ENCODE measurements around the gene RIT1.
A peak's percentile ranks its signal among the peaks of the same experiment; 100 is the strongest.

The RIT1 gene

DNA sequence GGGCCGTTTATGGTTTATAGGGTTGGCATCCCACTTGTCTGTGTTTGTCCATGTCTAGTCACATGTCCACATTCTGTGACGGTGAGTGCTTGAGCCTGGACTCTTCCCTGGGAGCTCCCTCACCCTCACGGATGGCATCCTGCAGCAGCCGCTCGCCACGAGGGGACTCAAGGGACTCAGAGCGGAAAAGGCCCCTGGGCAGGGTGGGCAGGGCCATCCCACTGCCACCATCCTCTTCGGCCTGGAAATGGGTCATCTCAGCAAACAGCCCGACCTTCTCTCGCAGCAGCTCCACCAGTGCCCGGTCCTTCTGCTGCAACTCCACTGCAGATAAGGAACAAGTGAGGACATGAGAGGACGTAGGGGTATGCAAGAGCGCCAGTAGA lies 41.3 kb upstream of the RIT1 start:
- Histone ChIP-seq H4K20me1 (ENCODE audit: insufficient read depth, low read length) (0 out of 2 replicates have a peak, but pooled peaks cover 4% of the 10 kb centered on the region), H3K79me2 (ENCODE audit: low read length) (peaks cover 27% of the 10 kb centered on the region), H3K36me3 (replicated peaks; ENCODE audit: low read depth, low read length) (peaks cover 72% of the 10 kb centered on the region)

DNA sequence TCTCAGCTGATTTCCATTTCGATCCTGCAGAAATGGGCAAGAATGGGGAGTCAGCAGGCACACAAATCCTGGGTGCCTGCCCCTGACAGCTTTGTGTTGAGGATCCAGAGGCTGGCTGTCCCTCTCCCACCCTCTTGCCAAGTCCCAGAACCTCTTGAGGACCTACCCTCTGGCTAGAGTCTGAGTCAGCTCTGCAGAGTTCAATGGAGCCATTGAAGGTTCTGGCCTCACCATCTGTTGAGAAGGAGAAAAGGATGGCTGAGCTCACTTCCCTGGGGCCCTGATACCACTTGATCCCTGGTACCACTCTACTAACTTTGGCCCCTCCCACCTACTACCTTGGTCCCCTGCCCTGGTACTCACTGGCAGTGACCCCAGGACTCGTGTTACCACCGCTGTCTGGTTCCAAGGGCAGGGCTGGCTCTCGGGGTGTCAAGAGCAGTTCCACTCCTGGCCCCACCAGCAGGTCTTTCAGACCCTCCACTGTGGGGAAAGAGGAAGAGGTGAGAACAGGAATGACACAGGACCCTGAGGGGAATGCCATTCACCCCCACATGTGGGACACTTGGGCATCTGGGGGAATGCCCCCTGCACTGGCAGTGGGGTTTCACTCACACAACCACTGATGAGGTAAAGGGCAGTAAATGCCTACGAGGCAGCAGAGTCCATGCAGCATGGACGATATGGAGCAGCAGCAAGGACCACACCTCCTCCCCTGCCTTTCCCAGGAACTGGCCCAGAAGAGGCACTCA lies 40.8 kb upstream of the RIT1 start:
- Histone ChIP-seq H3K27ac (ENCODE audit: low read length) (peak overlapping the region; percentile 17; the same call in 1 of the 2 replicates), H3K4me1 (ENCODE audit: low read length) (peaks cover 14% of the 10 kb centered on the region), H3K9ac (ENCODE audit: low read length) (no peak overlapping the region)

More for the DNA sequence above, 41.3 kb upstream of the RIT1 start:
- Histone ChIP-seq H3K9ac (ENCODE audit: low read length) (no peak overlapping the region), H2AFZ (ENCODE audit: low read depth, low read length) (no peak overlapping the region), H3K4me1 (ENCODE audit: low read length) (peaks cover 8% of the 10 kb centered on the region), H3K27ac (ENCODE audit: low read length) (0 out of 2 replicates have a peak overlapping the region, but pooled peaks have one; percentile 17), H3K27me3 (ENCODE audit: low read depth, low read length) (no peaks in the 10 kb centered on the region), H3K4me2 (ENCODE audit: low read length) (no peak overlapping the region), H3K4me3 (ENCODE audit: low read length) (no peak overlapping the region), H3K9me3 (ENCODE audit: insufficient read depth, low read length) (no peaks in the 10 kb centered on the region)
- no peak for TF ChIP-seq EZH2phosphoT487 (IDR thresholded peaks at IDR 0.05; ENCODE audit: low read depth)
- TF ChIP-seq, protein P1, sequence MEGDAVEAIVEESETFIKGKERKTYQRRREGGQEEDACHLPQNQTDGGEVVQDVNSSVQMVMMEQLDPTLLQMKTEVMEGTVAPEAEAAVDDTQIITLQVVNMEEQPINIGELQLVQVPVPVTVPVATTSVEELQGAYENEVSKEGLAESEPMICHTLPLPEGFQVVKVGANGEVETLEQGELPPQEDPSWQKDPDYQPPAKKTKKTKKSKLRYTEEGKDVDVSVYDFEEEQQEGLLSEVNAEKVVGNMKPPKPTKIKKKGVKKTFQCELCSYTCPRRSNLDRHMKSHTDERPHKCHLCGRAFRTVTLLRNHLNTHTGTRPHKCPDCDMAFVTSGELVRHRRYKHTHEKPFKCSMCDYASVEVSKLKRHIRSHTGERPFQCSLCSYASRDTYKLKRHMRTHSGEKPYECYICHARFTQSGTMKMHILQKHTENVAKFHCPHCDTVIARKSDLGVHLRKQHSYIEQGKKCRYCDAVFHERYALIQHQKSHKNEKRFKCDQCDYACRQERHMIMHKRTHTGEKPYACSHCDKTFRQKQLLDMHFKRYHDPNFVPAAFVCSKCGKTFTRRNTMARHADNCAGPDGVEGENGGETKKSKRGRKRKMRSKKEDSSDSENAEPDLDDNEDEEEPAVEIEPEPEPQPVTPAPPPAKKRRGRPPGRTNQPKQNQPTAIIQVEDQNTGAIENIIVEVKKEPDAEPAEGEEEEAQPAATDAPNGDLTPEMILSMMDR (IDR thresholded peaks at IDR 0.05; ENCODE audit: low read depth, low read length): no peak

DNA sequence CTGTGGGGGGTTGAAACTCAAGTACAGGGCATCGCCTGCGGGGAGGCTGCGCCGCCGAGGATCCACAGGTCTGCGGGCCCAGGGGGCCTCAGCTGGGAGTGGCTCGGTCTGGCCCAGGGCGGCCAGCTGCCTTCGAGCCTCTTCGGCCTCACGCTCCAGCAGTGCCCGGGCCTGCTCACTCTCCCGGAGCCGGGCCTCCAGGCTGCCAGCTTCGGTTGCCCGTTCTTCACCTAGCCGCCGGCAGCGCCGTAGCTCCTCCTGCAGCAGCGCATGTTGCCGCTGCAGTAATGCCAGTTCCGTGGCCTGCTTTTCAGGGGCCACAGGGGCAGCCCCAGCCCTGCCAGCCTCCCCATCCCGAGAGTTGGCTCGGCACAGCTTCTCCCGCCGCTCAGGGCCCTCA lies 39.7 kb upstream of the RIT1 start:
- no peaks in the 10 kb centered on the region for H3K9me3 ChIP-seq (ENCODE audit: insufficient read depth, low read length)
- no peak overlapping the region for H3K4me3 ChIP-seq (ENCODE audit: low read length)
- H3K27ac ChIP-seq (ENCODE audit: low read length): no peak overlapping the region
- H3K36me3 ChIP-seq (replicated peaks; ENCODE audit: low read depth, low read length): peaks cover 69% of the 10 kb centered on the region
- H3K79me2 ChIP-seq (ENCODE audit: low read length): peaks cover 27% of the 10 kb centered on the region
- 0 out of 2 replicates have a peak, but pooled peaks cover 4% of the 10 kb centered on the region for H4K20me1 ChIP-seq (ENCODE audit: insufficient read depth, low read length)
- no peaks in the 10 kb centered on the region for H3K27me3 ChIP-seq (ENCODE audit: low read depth, low read length)
- no peak overlapping the region for H3K9ac ChIP-seq (ENCODE audit: low read length)
- TF ChIP-seq EZH2phosphoT487 (IDR thresholded peaks at IDR 0.05; ENCODE audit: low read depth): no peak
- TF ChIP-seq, protein P1 (IDR thresholded peaks at IDR 0.05; ENCODE audit: low read depth, low read length): no peak
- no peak overlapping the region for H2AFZ ChIP-seq (ENCODE audit: low read depth, low read length)
- H3K4me1 ChIP-seq (ENCODE audit: low read length): peaks cover 23% of the 10 kb centered on the region
- no peak overlapping the region for H3K4me2 ChIP-seq (ENCODE audit: low read length)

More for the DNA sequence above, 40.8 kb upstream of the RIT1 start:
- 0 out of 2 replicates have a peak, but pooled peaks cover 4% of the 10 kb centered on the region for H4K20me1 ChIP-seq (ENCODE audit: insufficient read depth, low read length)
- TF ChIP-seq, protein P1 (IDR thresholded peaks at IDR 0.05; ENCODE audit: low read depth, low read length): no peak
- TF ChIP-seq EZH2phosphoT487 (IDR thresholded peaks at IDR 0.05; ENCODE audit: low read depth): no peak
- no peaks in the 10 kb centered on the region for H3K27me3 ChIP-seq (ENCODE audit: low read depth, low read length)
- H3K36me3 ChIP-seq (replicated peaks; ENCODE audit: low read depth, low read length): peaks cover 72% of the 10 kb centered on the region
- H3K4me2 ChIP-seq (ENCODE audit: low read length): no peak overlapping the region
- H2AFZ ChIP-seq (ENCODE audit: low read depth, low read length): no peak overlapping the region
- peaks cover 27% of the 10 kb centered on the region for H3K79me2 ChIP-seq (ENCODE audit: low read length)
- no peaks in the 10 kb centered on the region for H3K9me3 ChIP-seq (ENCODE audit: insufficient read depth, low read length)
- no peak overlapping the region for H3K4me3 ChIP-seq (ENCODE audit: low read length)

DNA sequence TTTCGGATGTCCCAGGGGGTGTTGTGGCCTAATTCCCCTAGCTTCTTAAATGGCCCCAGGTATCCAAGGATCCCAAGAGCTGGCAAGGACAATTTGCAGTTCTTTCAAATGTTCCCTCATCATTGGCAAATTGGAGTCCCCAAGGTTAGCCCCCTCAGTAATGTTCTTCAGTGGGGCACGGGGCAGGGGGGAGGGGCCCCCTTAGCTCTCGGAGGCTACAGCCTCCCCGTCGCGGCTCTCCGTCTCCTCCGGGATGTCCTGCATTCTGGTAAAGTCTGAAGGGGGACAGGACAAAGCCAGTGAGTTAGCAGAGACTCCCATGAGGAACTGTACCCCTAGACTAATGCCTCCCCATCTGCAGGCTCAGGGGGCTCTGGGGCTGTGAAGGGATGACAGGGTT lies 36.6 kb upstream of the RIT1 start:
- no peak for TF ChIP-seq EZH2phosphoT487 (IDR thresholded peaks at IDR 0.05; ENCODE audit: low read depth)
- TF ChIP-seq, protein P1 (IDR thresholded peaks at IDR 0.05; ENCODE audit: low read depth, low read length): no peak
- peaks cover 54% of the 10 kb centered on the region for H3K4me1 ChIP-seq (ENCODE audit: low read length)
- no peak overlapping the region for H3K9ac ChIP-seq (ENCODE audit: low read length)
- no peaks in the 10 kb centered on the region for H3K9me3 ChIP-seq (ENCODE audit: insufficient read depth, low read length)
- H3K4me2 ChIP-seq (ENCODE audit: low read length): peak overlapping the region; percentile 77; the same call in 1 of the 2 replicates
- no peaks in the 10 kb centered on the region for H3K27me3 ChIP-seq (ENCODE audit: low read depth, low read length)
- H3K27ac ChIP-seq (ENCODE audit: low read length): peak overlapping the region; percentile 92
- peaks cover 27% of the 10 kb centered on the region for H3K79me2 ChIP-seq (ENCODE audit: low read length)
- 0 out of 2 replicates have a peak, but pooled peaks cover 4% of the 10 kb centered on the region for H4K20me1 ChIP-seq (ENCODE audit: insufficient read depth, low read length)
- H3K4me3 ChIP-seq (ENCODE audit: low read length): no peak overlapping the region
- H2AFZ ChIP-seq (ENCODE audit: low read depth, low read length): no peak overlapping the region
- H3K36me3 ChIP-seq (replicated peaks; ENCODE audit: low read depth, low read length): peaks cover 52% of the 10 kb centered on the region
